IMR-90 (cell line): Measurements from ENCODE around the gene PPP6R3. TPM values are rescaled to one million over a fixed set of nuclear protein-coding genes. Genes with fewer than 3 reads are reported as not detected.
"Not testable (repeated sequence)": the region's sequence is repeated elsewhere in the genome, so short reads cannot be mapped to it uniquely, and the experiment has no call there.

ENCODE experiments used
- ATAC-seq: fragments of 200-7000 bp; cut with Tn5 transposase; 2 replicates; pipeline ENCODE4 v1.9.1; 2020; ENCODE audit warnings: low read depth, mild to moderate bottlenecking, moderate library complexity
- BruUV-seq: library from RNA; stranded (reverse); fragments of 400-500 nt; replicated peaks from 2 replicates; lab custom pipeline; 2021; lab: Mats Ljungman, UMichigan
- CTCF ChIA-PET: fragments of 300-600 bp; formaldehyde crosslinking; extraction: SDS; loops from one replicate; lab custom pipeline; 2021; ENCODE audit warnings: antibody characterized with exemption; lab: Yijun Ruan, JAX
- POLR2A ChIA-PET: fragments of 300-600 bp; sonication (Branson Sonifier 250); formaldehyde crosslinking; loops from one replicate; lab custom pipeline; 2022; ENCODE audit warnings: antibody characterized with exemption; ENCODE audit not compliant: unreplicated experiment; lab: Charles Lee
- DNase-seq: peaks from one replicate; pipeline ENCODE4 v3.0.0; 2013
- H2AFZ ChIP-seq: replicated peaks from 2 replicates; pipeline ENCODE3; 2013; ENCODE audit warnings: low read length, mild to moderate bottlenecking; ENCODE audit not compliant: poor library complexity
- H2AK5ac ChIP-seq: 2 replicates; pipeline ENCODE4 v1.6.1; 2013; ENCODE audit warnings: low read depth, low read length, inconsistent platforms
- H2AK9ac ChIP-seq: replicated peaks from 2 replicates; pipeline ENCODE3; 2013; ENCODE audit warnings: mild to moderate bottlenecking, low read depth, low read length, moderate library complexity; ENCODE audit not compliant: poor library complexity
- H2BK120ac ChIP-seq: 2 replicates; pipeline ENCODE4 v1.6.1; 2013; ENCODE audit warnings: low read depth, low read length, inconsistent platforms
- H2BK15ac ChIP-seq: 3 replicates; pipeline ENCODE4 v1.6.1; 2013; ENCODE audit warnings: low read depth, low read length, inconsistent platforms
- H2BK20ac ChIP-seq: 2 replicates; pipeline ENCODE4 v1.6.1; 2013; ENCODE audit warnings: low read depth, mild to moderate bottlenecking, inconsistent platforms, low read length, moderate library complexity
- H2BK5ac ChIP-seq: 2 replicates; pipeline ENCODE4 v1.6.1; 2013; ENCODE audit warnings: mild to moderate bottlenecking, low read depth, low read length, inconsistent platforms; ENCODE audit not compliant: poor library complexity, severe bottlenecking
- H3K14ac ChIP-seq: replicated peaks from 2 replicates; pipeline ENCODE4 v1.6.1; 2013; ENCODE audit warnings: low read depth, low read length, inconsistent platforms
- H3K18ac ChIP-seq: 2 replicates; pipeline ENCODE4 v1.6.1; 2013; ENCODE audit warnings: low read depth, low read length, control low read depth
- H3K23ac ChIP-seq: 2 replicates; pipeline ENCODE4 v1.6.1; 2013; ENCODE audit warnings: low read depth, low read length, inconsistent platforms
- H3K27ac ChIP-seq: 2 replicates; pipeline ENCODE4 v1.5.1; 2013; ENCODE audit warnings: mild to moderate bottlenecking, control low read depth, low read length; ENCODE audit not compliant: insufficient read depth
- H3K27me3 ChIP-seq: 2 replicates; pipeline ENCODE4 v1.6.1; 2013; ENCODE audit warnings: low read length; ENCODE audit not compliant: control insufficient read depth, insufficient read depth
- H3K36me3 ChIP-seq: 2 replicates; pipeline ENCODE4 v1.6.1; 2013; ENCODE audit warnings: low read length, mixed read lengths; ENCODE audit not compliant: control insufficient read depth, insufficient read depth
- H3K4ac ChIP-seq: 2 replicates; pipeline ENCODE4 v1.6.1; 2013; ENCODE audit warnings: low read depth, low read length, inconsistent platforms
- H3K4me1 ChIP-seq: 2 replicates; pipeline ENCODE4 v1.6.1; 2013; ENCODE audit warnings: low read length, mixed read lengths; ENCODE audit not compliant: control insufficient read depth, insufficient read depth
- H3K4me2 ChIP-seq: 2 replicates; pipeline ENCODE4 v1.6.1; 2013; ENCODE audit warnings: low read depth, mild to moderate bottlenecking, control low read depth, low read length, moderate library complexity
- H3K4me3 ChIP-seq: 2 replicates; pipeline ENCODE4 v1.5.1; 2013; ENCODE audit warnings: low read depth, mild to moderate bottlenecking, control low read depth, low read length, moderate library complexity; ENCODE audit not compliant: insufficient read depth
- H3K56ac ChIP-seq: 2 replicates; pipeline ENCODE4 v1.6.1; 2013; ENCODE audit warnings: low read length, inconsistent platforms; ENCODE audit not compliant: insufficient read depth; ENCODE audit errors: extremely low read depth
- H3K79me1 ChIP-seq, 2 experiments: 2 replicates each; pipeline ENCODE4 v1.6.1; 2013; ENCODE audit warnings: low read length in 2 of 2, inconsistent platforms in 1 of 2, low read depth in 1 of 2
- H3K9ac ChIP-seq: 2 replicates; pipeline ENCODE4 v1.6.1; 2013; ENCODE audit warnings: low read depth, low read length, control low read depth
- H3K9me1 ChIP-seq: 2 replicates; pipeline ENCODE4 v1.6.1; 2013; ENCODE audit warnings: low read length, inconsistent platforms; ENCODE audit not compliant: insufficient read depth
- H3K9me3 ChIP-seq: 2 replicates; pipeline ENCODE4 v1.6.1; 2013; ENCODE audit warnings: low read length; ENCODE audit not compliant: control insufficient read depth, insufficient read depth
- H4K20me1 ChIP-seq: 2 replicates; pipeline ENCODE4 v1.6.1; 2013; ENCODE audit warnings: low read length, inconsistent platforms; ENCODE audit not compliant: insufficient read depth
- H4K5ac ChIP-seq: 2 replicates; pipeline ENCODE4 v1.6.1; 2013; ENCODE audit warnings: mild to moderate bottlenecking, low read depth, low read length, control low read depth
- H4K8ac ChIP-seq, 2 experiments: 2 replicates each; pipeline ENCODE4 v1.6.1; 2013; ENCODE audit warnings: low read depth in 2 of 2, low read length in 2 of 2, control low read depth in 1 of 2, inconsistent platforms in 1 of 2
- H4K91ac ChIP-seq: 2 replicates; pipeline ENCODE4 v1.6.1; 2013; ENCODE audit warnings: low read depth, low read length, inconsistent platforms; ENCODE audit not compliant: insufficient read depth
- CHD1 ChIP-seq: IDR thresholded peaks from 2 replicates; pipeline ENCODE4 v1.6.1; 2012; ENCODE audit warnings: low read depth, low read length, improper control_type of control experiment
- CTCF ChIP-seq: conservative IDR thresholded peaks from 2 replicates; pipeline ENCODE4 v1.5.1; 2012; ENCODE audit warnings: mild to moderate bottlenecking, low read depth, low read length, improper control_type of control experiment
- MAFK ChIP-seq: IDR thresholded peaks from 2 replicates; pipeline ENCODE4 v1.6.1; 2012; ENCODE audit warnings: low read depth, low read length, improper control_type of control experiment
- POLR2A ChIP-seq: IDR thresholded peaks from 2 replicates; pipeline ENCODE4 v1.6.1; 2012; ENCODE audit warnings: mild to moderate bottlenecking, low read depth, low read length
- RAD21 ChIP-seq: IDR thresholded peaks from 2 replicates; pipeline ENCODE4 v1.6.1; 2012; ENCODE audit warnings: low read length, improper control_type of control experiment
- RCOR1 ChIP-seq: IDR thresholded peaks from 2 replicates; pipeline ENCODE4 v1.6.1; 2012; ENCODE audit warnings: mild to moderate bottlenecking, low read length, improper control_type of control experiment; ENCODE audit not compliant: insufficient replicate concordance
- SMC3 ChIP-seq: fragments of 150-350 bp; IDR thresholded peaks from 2 replicates; pipeline ENCODE4 v1.6.1; 2016; ENCODE audit warnings: low read depth, mild to moderate bottlenecking, antibody characterized with exemption, low read length, moderate library complexity
- WGBS, 2 experiments: methylation state at CpG; one replicate each; pipeline versions ENCODE4 v1.1.5 to v1.1.7; 2013; ENCODE audit warnings: missing lambda C conversion rate in 2 of 2; ENCODE audit not compliant: insufficient read length in 1 of 2; ENCODE audit errors: extremely low coverage in 2 of 2; 5-methylcytosine and 5-hydroxymethylcytosine counted together
- dilution Hi-C: fragments of 300-500 bp; cut with HindIII; formaldehyde crosslinking; loops from one replicate; pipeline ENCODE4 v1.14.3; 2018; ENCODE audit warnings: low sequenced_read_pairs; ENCODE audit not compliant: unreplicated experiment
- in situ Hi-C: fragments of 300-500 bp; cut with MboI; formaldehyde crosslinking; loops from 3 replicates; pipeline ENCODE4 v1.14.3; 2019; ENCODE audit warnings: low sequenced_read_pairs, inconsistent platforms, mixed read lengths
- intact Hi-C: fragments of 100-400 bp; cut with micrococcal nuclease; formaldehyde crosslinking; loops from 2 replicates; pipeline ENCODE4 v1.10.0; 2022
- polyA plus RNA-seq, 3 experiments: library from polyadenylated mRNA; depleted of rRNA; stranded (reverse); fragments of >200 nt; gene quantifications; 2 replicates each; pipeline ENCODE4 v1.2.3, GENCODE V29; 2012; ENCODE audit warnings: low replicate concordance in 1 of 3
- total RNA-seq: library from RNA; depleted of rRNA; stranded (reverse); fragments of >200 nt; gene quantifications from 2 replicates; pipeline ENCODE4 v1.2.3, GENCODE V29; 2012

PPP6R3 gene
- total and polyA plus RNA-seq, 2 of the 4 experiments (the other 2 are of a cell fraction): 29.0 to 123 TPM

- Histone ChIP-seq H4K20me1 (no peaks in the 10 kb centered on the region), H2BK120ac (no peak overlapping the region), H3K9me3 (no peaks in the 10 kb centered on the region), H3K4me1 (no peaks in the 10 kb centered on the region), H3K9me1 (no peaks in the 10 kb centered on the region), H2BK15ac (no peak overlapping the region), H3K36me3 (no peaks in the 10 kb centered on the region), H3K18ac (no peak overlapping the region), H3K56ac (no peak overlapping the region), H3K27me3 (peaks cover 11% of the 10 kb centered on the region), H3K4me2 (no peak overlapping the region), H3K79me1 (no peaks in the 10 kb centered on the region), H2AK5ac (no peak overlapping the region), H3K27ac (no peak overlapping the region), H3K23ac (no peak overlapping the region), H2AFZ (no peak overlapping the region), H3K14ac (no peak overlapping the region), H4K5ac (no peak overlapping the region), H2BK20ac (no peak overlapping the region), H3K4ac (no peak overlapping the region), H3K9ac (no peak overlapping the region), H3K4me3 (no peak overlapping the region), H4K8ac (no peak overlapping the region), H2BK5ac (no peak overlapping the region), H4K91ac (no peak overlapping the region), H2AK9ac (no peak overlapping the region)
- intact Hi-C loops (loop anchor here (5.0 kb wide), 1 partner anchor 94 kb away; no protein-coding TSS in a partner anchor), dilution Hi-C loops (no loop called here), in situ Hi-C loops (no loop called here)
- no TSS peak for BruUV-seq
- DNase-seq: peak; percentile 70
- peak; percentile 87 for TF ChIP-seq RAD21
- TF ChIP-seq RCOR1: no peak
- TF ChIP-seq MAFK: no peak
- no peak for TF ChIP-seq POLR2A
- TF ChIP-seq CHD1: no peak
- peak; percentile 68 for TF ChIP-seq CTCF
- TF ChIP-seq SMC3: peak; percentile 73
- peak; percentile 85 for ATAC-seq
- CTCF ChIA-PET: interaction anchor here (0.5 to 0.6 kb wide), 2 partner anchors 62 to 222 kb away, joined by 3 read pairs; no protein-coding TSS in a partner anchor
- WGBS, 2 experiments: 20% methylated on average over 4 of the region's 6 CpGs; no CpG with 5 or more reads in 1 of the 2 experiments
- POLR2A ChIA-PET: no interaction called here
Measured at GRCh38 chr11:68632802-68633201, 172.2 kb downstream of the PPP6R3 start.

GRCh38 chr11:68634606-68635005 is 174.1 kb downstream of the PPP6R3 start:
- H2BK5ac ChIP-seq, H2BK20ac ChIP-seq, H4K20me1 ChIP-seq, H3K4me1 ChIP-seq, CTCF ChIA-PET, POLR2A ChIA-PET, H3K56ac ChIP-seq, H2AK9ac ChIP-seq, H2BK120ac ChIP-seq, H3K36me3 ChIP-seq, H3K27me3 ChIP-seq, H3K14ac ChIP-seq, H4K5ac ChIP-seq, H3K4ac ChIP-seq, DNase-seq, H3K4me3 ChIP-seq, H3K18ac ChIP-seq, H3K79me1 ChIP-seq, H3K9me1 ChIP-seq, H3K27ac ChIP-seq, H3K9ac ChIP-seq, H2BK15ac ChIP-seq, H4K91ac ChIP-seq, H4K8ac ChIP-seq, H2AK5ac ChIP-seq, dilution Hi-C loops, H3K4me2 ChIP-seq, in situ Hi-C loops, H3K23ac ChIP-seq, H3K9me3 ChIP-seq, H2AFZ ChIP-seq, ATAC-seq, BruUV-seq: not testable (repeated sequence)
- intact Hi-C loops: loop anchor here (5.0 kb wide), 1 partner anchor 93 kb away; no protein-coding TSS in a partner anchor
- 40% methylated on average over 1 of the region's 7 CpGs; no CpG with 5 or more reads in 1 of the 2 experiments for WGBS, 2 experiments
